IPS DF 6.9 (cell line): ENCODE data around the gene CNTN2.

Source experiments
- DNase-seq: peaks from one replicate; pipeline ENCODE4 v3.0.0-alpha.2; 2013; ENCODE audit warnings: low read depth, low spot score
- H3K27ac ChIP-seq: one replicate; pipeline ENCODE4 v1.5.1; 2013; ENCODE audit warnings: low read length, control low read depth
- H3K27me3 ChIP-seq: 2 replicates; pipeline ENCODE4 v1.6.1; 2013; ENCODE audit warnings: mild to moderate bottlenecking, low read length; ENCODE audit not compliant: control insufficient read depth, insufficient read depth
- H3K36me3 ChIP-seq: 2 replicates; pipeline ENCODE4 v1.6.1; 2013; ENCODE audit warnings: low read length; ENCODE audit not compliant: control insufficient read depth, insufficient read depth
- H3K4me1 ChIP-seq: 2 replicates; pipeline ENCODE4 v1.6.1; 2013; ENCODE audit warnings: low read length; ENCODE audit not compliant: control insufficient read depth, insufficient read depth
- H3K4me3 ChIP-seq: 2 replicates; pipeline ENCODE4 v1.5.1; 2013; ENCODE audit warnings: mild to moderate bottlenecking, low read length
- H3K9me3 ChIP-seq: 2 replicates; pipeline ENCODE4 v1.6.1; 2013; ENCODE audit warnings: low read length, inconsistent platforms; ENCODE audit not compliant: control insufficient read depth, insufficient read depth
- WGBS: extraction: QIAGEN DNeasy Blood & Tissue Kit; methylation state at CpG from one replicate; pipeline ENCODE4 v1.1.7; 2013; ENCODE audit warnings: mixed read lengths, missing lambda C conversion rate; ENCODE audit not compliant: insufficient read length, insufficient coverage; 5-methylcytosine and 5-hydroxymethylcytosine counted together

The CNTN2 gene

GRCh38 chr1:205108464-205108863, 65.5 kb downstream of the CNTN2 start:
- Histone ChIP-seq H3K9me3 (no peaks in the 10 kb centered on the region), H3K27ac (no peak overlapping the region), H3K4me3 (no peak overlapping the region), H3K27me3 (no peaks in the 10 kb centered on the region), H3K4me1 (no peaks in the 10 kb centered on the region), H3K36me3 (peaks cover 6% of the 10 kb centered on the region; the same call in 1 of the 2 replicates)
- DNase-seq = no peak
- WGBS = no CpG with 5 or more reads among the region's 4 CpGs

GRCh38 chr1:205109269-205109668, 66.3 kb downstream of the CNTN2 start:
- Histone ChIP-seq H3K9me3 (no peaks in the 10 kb centered on the region), H3K36me3 (peaks cover 3% of the 10 kb centered on the region; the same call in 1 of the 2 replicates), H3K4me3 (no peak overlapping the region), H3K27me3 (no peaks in the 10 kb centered on the region), H3K27ac (no peak overlapping the region), H3K4me1 (no peaks in the 10 kb centered on the region)
- DNase-seq = no peak
- WGBS = no CpG with 5 or more reads among the region's 1 CpG

GRCh38 chr1:205109711-205110110, 66.7 kb downstream of the CNTN2 start:
- WGBS = no CpG with 5 or more reads among the region's 5 CpGs
- no peak overlapping the region for H3K27ac ChIP-seq
- no peaks in the 10 kb centered on the region for H3K9me3 ChIP-seq
- no peaks in the 10 kb centered on the region for H3K4me1 ChIP-seq
- H3K4me3 ChIP-seq = no peak overlapping the region
- DNase-seq = no peak
- H3K27me3 ChIP-seq = no peaks in the 10 kb centered on the region
- peaks cover 3% of the 10 kb centered on the region; the same call in 1 of the 2 replicates for H3K36me3 ChIP-seq

GRCh38 chr1:205111354-205111753, 68.3 kb downstream of the CNTN2 start:
- H3K27me3 ChIP-seq = no peaks in the 10 kb centered on the region
- no peaks in the 10 kb centered on the region for H3K4me1 ChIP-seq
- no peaks in the 10 kb centered on the region for H3K9me3 ChIP-seq
- no peak overlapping the region for H3K27ac ChIP-seq
- DNase-seq = no peak
- no peaks in the 10 kb centered on the region; the same call in 1 of the 2 replicates for H3K36me3 ChIP-seq
- H3K4me3 ChIP-seq = no peak overlapping the region

- no peaks in the 10 kb centered on the region; the same call in 1 of the 2 replicates for H3K36me3 ChIP-seq
- WGBS = no CpG with 5 or more reads among the region's 2 CpGs
Observed at GRCh38 chr1:205118752-205119151, 75.7 kb downstream of the CNTN2 start.

GRCh38 chr1:205121660-205122488, 78.9 kb downstream of the CNTN2 start, which contains the start of gene RBBP5:
Gene RBBP5, minus strand, starts transcription at chr1:205121978. Its CDS starts 105 bp downstream, at chr1:205121873.
- Histone ChIP-seq H3K4me3 (peak within 1 kb of the TSS; percentile 87), H3K27me3 (no peaks in the 10 kb centered on the region), H3K4me1 (no peaks in the 10 kb centered on the region), H3K27ac (no peak within 1 kb of the TSS), H3K36me3 (no peaks in the 10 kb centered on the region), H3K9me3 (no peaks in the 10 kb centered on the region)
- no CpG with 5 or more reads among the region's 46 CpGs for WGBS
- DNase-seq = peak; percentile 95

More at GRCh38 chr1:205118752-205119151, 75.7 kb downstream of the CNTN2 start:
- Histone ChIP-seq H3K4me3 (no peak overlapping the region), H3K27ac (no peak overlapping the region), H3K27me3 (no peaks in the 10 kb centered on the region), H3K4me1 (no peaks in the 10 kb centered on the region), H3K9me3 (no peaks in the 10 kb centered on the region)
- DNase-seq = no peak

GRCh38 chr1:205122489-205122882, 79.5 kb downstream of the CNTN2 start:
- Histone ChIP-seq H3K27me3 (no peaks in the 10 kb centered on the region), H3K27ac (no peak overlapping the region), H3K4me3 (peak overlapping the region; percentile 87; the same call in 1 of the 2 replicates), H3K36me3 (no peaks in the 10 kb centered on the region), H3K9me3 (no peaks in the 10 kb centered on the region), H3K4me1 (no peaks in the 10 kb centered on the region)
- WGBS = no CpG with 5 or more reads among the region's 9 CpGs
- no peak for DNase-seq

- Histone ChIP-seq H3K9me3 (no peaks in the 10 kb centered on the region), H3K27me3 (no peaks in the 10 kb centered on the region), H3K36me3 (no peaks in the 10 kb centered on the region), H3K4me3 (no peak overlapping the region), H3K27ac (no peak overlapping the region), H3K4me1 (no peaks in the 10 kb centered on the region)
- no peak for DNase-seq
- no CpG with 5 or more reads among the region's 7 CpGs for WGBS
Observed at GRCh38 chr1:205124726-205125125, 81.7 kb downstream of the CNTN2 start.

- Histone ChIP-seq H3K27ac (no peak overlapping the region), H3K4me3 (no peak overlapping the region), H3K36me3 (no peaks in the 10 kb centered on the region), H3K27me3 (no peaks in the 10 kb centered on the region), H3K4me1 (no peaks in the 10 kb centered on the region), H3K9me3 (no peaks in the 10 kb centered on the region)
- no peak for DNase-seq
- no CpG with 5 or more reads among the region's 3 CpGs for WGBS
Observed at GRCh38 chr1:205127646-205128045, 84.6 kb downstream of the CNTN2 start.
